Epithelial cell of prostate (primary cell): ENCODE results near the gene CSNK1G3.

Experiments used
- DNase-seq: peaks from one replicate; pipeline ENCODE4 v3.0.0-alpha.2; 2011; ENCODE audit warnings: low read depth, low spot score
- H3K27ac ChIP-seq: fragments of 450-650 bp; 2 replicates; pipeline ENCODE4 v1.5.1; 2017; ENCODE audit warnings: mild to moderate bottlenecking

CSNK1G3 gene

DNA sequence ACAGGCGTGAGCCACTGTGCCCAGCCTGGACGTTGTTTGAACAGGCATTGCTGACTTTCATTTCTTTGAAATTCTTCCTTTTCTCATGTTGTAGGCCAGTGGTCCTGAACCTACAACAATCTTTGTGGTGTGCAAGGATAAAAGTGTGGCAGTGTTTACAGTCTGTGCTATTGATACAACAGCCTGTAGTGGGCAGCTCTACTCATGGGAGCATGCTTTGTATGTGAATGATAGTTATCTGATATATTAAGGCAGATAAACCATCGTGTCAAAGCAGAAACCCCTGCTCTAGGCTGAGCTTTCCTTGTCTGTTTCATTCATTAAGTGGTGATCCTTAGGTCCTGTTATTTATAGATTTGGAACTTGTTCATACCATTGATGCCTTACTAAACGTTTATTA is 42.6 kb downstream of the CSNK1G3 start:
- no peak overlapping the region for H3K27ac ChIP-seq
- DNase-seq = no peak

DNA sequence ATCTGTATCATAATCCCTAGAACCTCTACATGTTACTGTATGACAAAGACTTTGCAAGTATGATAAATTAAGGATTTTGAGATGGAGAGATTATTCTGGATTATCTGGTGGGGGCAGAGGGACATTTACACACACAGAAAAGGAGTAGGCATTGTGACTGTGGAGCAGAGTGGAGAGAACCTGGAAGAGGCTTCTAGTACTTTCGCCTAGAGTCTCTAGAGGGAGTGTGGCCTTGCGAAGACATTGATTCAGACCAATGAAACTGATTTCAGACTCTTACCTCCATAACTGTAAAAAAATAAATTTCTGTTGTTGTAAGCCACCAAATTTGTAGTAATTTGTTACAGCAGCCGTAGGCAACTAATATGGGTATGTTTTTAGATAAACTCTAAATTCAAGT is 45.9 kb downstream of the CSNK1G3 start:
- DNase-seq = no peak
- no peak overlapping the region for H3K27ac ChIP-seq

DNA sequence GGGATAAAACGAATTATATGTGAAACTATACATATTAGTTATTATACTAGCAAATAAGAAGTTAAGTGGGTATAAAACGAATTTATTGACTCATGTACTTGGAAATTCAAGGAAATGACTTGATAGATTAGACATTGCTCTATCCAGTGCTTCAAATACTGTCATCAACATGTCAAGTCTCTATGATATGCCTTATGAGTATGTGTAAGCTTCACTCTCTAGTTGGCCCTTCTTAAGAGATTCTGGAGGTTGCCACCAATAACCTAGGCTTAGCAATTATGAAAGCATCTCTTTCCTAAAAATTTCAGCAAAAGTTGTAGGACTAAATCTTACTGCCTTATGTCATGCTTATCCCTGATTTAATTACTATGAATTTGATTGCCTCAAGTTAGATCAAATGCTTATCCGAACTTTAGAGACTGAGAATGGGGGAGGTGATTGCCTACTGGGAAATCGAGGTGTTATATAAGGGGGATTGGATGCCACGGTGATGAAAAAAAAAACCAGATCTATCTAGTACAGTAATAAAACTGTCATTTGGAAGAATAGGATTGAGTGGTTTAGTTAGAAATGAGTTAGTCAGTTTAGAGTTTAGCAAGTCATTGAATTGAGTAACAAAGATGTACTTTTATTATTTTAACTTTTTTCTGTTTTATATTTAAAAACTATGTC is 46.9 kb downstream of the CSNK1G3 start:
- H3K27ac ChIP-seq = no peak overlapping the region
- no peak for DNase-seq

DNA sequence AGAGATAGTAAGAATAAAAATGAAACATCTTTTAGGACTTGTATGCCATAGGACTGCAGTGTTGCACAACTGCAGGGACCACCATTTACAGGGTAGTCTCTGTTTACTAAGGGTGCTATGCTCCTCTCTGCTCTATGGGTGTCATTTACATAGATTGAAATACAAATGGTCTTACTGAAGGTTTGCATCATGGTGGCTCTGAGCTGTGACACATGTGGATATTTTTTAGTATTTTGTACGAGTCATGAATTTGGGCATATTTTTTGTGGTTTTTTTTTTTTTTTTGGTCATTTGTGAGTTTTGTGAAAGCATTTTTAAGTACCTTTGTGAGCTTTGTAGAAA is 47.4 kb downstream of the CSNK1G3 start:
- DNase-seq = no peak
- no peak overlapping the region for H3K27ac ChIP-seq

DNA sequence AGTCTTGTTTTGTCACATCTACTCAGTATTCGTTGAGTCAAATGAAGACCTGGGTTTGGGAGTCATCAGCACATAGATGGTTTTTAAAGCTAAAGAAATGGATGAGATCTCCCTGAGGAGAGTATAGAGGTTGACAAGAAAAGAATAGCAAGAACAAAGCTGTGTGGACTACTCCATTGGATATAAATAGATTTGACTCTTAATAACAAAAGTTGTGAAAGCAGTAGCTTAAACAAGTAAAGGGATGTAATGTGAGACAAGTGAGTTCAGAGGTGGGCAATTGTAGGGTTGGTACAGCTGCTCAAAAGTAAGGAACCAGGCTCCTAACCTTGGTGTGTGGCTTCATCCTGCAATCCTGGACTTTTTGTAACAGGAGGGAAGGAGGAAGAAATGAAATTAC is 49.3 kb downstream of the CSNK1G3 start:
- no peak for DNase-seq
- no peak overlapping the region for H3K27ac ChIP-seq

DNA sequence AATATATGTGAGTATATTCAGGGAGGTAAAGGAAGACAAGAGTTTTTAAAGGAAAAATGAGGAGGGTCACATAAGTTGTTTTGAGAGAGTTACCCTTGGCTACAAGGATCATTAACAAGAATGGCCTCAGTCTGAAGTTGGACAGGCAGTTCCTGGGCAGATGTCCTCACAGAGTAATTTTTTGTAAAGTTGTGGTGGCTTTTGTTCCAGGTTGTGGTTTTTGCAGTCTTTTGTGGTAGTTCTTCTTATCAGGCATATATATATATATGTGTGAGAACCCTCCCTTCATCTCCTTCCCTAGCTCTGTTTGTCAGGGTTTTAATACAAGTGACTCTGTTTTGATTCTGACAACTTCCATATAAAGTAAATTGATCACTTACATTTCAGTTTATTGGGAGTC is 60.0 kb downstream of the CSNK1G3 start:
- H3K27ac ChIP-seq = no peak overlapping the region
- no peak for DNase-seq

DNA sequence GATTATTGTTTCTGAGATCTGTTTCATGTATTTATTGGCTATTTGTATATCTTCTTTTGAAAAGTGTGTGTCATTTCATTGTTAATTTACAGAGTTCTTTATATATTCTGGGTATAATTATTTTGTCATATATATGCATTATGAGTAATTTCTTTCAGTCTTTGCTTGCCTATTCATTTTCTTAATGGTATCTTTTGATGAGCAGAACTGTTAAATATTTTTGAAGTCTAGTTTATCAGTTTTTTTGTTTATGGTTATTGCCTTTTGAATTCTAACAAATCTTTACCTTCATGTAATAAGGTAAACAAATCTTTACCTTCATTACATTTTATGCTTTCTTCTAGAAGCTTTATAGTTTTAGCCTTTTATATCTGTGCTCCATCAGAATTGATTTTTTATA is 66.4 kb downstream of the CSNK1G3 start:
- no peak for DNase-seq

DNA sequence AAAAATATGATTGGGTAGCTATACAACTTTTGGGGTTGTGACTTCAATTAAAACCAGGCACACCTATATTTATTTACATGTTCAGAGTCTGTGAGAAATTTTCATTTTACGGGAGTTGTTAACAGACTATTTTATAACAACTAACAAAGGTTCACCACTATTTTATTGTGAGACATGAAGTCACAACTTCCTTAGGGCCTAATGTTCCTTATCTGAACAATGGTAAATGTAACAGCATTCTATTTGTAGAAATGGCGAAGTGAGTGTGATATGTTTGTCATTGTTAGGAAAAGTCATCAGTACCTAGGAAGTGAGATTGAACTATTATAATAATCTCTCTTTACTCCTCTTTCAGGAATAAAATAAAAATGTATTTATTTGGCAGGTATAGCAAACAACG is 67.4 kb downstream of the CSNK1G3 start:
- no peak for DNase-seq
- H3K27ac ChIP-seq = no peak overlapping the region

More for the DNA sequence above, 66.4 kb downstream of the CSNK1G3 start:
- H3K27ac ChIP-seq = no peak overlapping the region

DNA sequence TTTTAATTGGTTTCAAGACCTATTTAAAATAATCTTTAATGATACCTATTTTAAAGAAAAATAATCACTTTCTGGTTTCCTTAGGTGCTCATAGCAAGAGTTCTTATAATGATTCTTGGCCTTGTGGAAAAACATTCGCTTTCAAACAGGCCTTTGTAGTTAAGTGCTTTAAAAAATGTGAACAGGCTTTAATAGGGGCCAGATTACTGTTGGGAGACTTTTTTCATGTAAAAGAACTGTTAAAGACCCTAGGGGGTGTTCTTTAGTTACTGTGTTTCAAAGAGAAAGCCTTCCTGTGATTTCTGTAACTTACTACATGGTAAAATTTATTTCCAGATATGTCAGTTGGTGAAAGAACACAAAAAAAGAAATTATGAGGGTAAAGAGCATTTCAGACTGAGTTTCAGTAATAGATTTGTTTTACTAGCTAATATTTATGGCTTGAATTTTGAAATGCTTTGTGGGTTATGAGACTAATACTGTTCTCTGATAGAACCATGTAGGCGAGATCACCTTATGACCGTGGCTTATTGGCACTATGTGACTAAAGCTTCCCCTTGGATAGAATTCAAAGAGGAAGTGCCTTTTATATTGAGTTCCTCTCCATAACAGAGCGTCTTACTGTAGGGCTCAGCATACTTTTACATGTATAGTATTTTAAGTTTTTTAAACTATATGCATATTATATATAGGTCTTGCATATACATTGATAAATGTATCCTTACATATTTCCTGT is 70.7 kb downstream of the CSNK1G3 start:
- H3K27ac ChIP-seq = peak overlapping the region; percentile 13
- no peak for DNase-seq

DNA sequence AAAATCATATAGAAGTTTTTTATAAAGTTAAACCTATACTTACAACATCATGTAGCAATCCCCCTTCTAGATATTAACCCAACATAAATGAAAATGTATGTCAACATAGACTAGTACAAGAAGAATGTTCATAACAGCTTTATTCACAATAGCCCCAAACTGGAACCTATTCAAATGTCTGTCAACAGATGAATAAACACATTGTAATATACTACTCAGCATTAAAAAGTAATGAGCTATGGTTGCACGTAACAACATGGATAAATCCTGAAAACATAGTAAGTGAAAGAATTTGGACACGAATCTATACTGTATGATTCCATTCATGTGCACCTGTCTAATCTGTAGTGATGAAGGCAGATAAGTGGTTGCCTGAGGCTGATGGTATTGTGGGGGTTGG is 73.9 kb downstream of the CSNK1G3 start:
- no peak for DNase-seq
- H3K27ac ChIP-seq = no peak overlapping the region

DNA sequence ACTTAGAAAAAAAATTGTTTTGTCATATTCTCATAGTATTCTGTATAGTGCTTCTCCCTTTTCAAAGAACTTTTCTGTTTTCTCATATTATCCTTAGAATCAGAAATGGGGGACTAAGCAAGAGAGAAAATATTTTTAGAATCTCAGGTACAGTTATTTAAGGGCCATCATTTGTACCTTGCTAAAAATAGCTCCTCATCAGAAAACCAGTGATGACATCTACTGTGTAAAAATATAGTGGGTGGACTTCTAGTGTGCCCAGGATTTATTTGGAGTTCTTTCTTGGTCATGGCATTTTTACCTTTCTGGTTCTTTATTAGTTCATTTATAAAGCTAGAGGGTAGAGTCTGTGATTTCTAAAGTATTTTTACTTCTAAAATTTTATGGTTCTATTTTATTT is 82.5 kb downstream of the CSNK1G3 start:
- H3K27ac ChIP-seq = no peak overlapping the region
- no peak for DNase-seq

DNA sequence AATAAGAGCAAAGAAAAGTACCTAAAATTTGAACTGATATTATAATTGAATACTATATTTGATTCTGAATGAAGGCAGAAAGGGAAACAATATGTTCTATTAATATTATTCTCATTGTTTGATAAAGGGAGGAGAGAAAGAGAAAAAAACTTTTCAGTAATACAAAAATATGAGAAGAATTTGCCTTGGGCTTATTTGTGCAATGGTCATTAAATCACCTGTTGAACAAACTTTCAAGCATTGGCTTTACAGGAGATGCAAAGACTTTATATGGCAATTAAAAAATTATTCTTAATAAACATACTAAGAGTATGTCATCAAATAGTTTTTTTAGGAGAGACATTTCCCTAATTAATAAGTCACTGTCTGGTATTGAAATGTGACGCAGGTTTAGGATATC is 85.0 kb downstream of the CSNK1G3 start:
- no peak for DNase-seq

DNA sequence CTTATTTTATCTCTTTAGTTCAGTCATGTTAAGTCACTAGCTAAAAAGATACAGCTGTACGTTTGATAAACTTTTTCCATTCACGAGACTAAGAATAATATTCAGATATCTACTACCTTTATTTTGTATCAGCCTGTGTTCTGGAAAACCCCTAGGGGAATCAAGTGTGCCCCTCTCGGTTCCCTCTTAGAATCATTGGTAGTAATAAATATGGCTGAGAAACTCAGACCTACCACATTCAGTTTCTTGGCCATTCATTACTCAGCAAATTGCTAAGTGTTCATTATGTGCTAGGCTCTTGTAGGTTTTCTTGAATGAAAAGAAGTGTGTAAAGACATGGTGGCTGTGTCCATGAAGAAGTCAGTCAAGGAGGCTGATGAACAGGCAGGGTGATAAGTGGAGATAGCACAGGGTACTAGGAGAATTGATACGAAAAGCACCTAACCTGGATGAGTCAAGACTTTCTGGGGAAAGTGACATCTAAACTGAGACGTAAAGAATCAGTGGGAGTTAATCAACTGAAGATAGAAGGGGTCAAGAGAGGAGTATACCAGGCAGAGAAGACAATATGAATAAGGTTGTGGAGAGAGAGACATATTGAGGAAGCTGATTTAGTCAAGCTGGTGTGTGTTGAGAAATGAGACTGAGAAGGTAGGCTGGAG is 86.2 kb downstream of the CSNK1G3 start:
- no peak for DNase-seq

More for the DNA sequence above, 85.0 kb downstream of the CSNK1G3 start:
- H3K27ac ChIP-seq = no peak overlapping the region

DNA sequence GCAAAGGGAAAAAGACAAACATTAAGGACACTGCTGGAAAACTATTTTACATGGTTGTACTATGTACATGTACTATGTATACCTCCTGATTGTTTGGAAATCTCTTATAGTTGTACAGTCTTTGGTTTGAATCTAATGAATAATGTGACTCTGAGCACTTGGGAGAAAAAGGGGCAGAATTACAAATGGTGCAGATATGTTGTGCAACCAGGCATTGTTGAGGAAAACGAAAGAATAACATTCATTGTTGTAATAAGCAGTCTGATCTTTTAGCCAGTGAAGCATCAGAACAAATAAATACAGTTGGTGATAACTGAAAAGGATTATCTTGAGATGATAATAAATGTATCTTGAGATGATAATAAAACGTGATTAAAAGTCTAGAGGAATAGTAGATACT is 87.2 kb downstream of the CSNK1G3 start:
- DNase-seq = no peak
- H3K27ac ChIP-seq = no peak overlapping the region

More for the DNA sequence above, 86.2 kb downstream of the CSNK1G3 start:
- H3K27ac ChIP-seq = no peak overlapping the region

DNA sequence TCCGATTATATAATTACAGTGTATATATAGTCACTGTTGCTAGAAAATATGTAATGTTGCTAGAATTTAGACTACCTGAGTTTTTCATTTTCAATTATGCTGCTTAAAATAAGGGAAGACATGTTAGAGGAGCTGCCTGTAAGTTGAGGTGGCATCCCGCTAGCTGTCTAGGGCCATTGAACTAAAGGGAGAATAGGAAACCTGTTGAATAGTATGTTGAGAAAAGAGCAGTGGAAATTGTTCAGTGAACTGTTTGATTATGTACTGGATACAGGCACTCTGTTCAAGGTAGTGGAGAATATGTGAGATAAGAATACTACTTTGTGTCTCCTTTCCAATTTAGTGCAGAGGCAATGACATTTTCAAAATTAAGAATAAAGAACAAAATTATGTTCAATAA is 89.6 kb downstream of the CSNK1G3 start:
- DNase-seq = no peak
- H3K27ac ChIP-seq = no peak overlapping the region

DNA sequence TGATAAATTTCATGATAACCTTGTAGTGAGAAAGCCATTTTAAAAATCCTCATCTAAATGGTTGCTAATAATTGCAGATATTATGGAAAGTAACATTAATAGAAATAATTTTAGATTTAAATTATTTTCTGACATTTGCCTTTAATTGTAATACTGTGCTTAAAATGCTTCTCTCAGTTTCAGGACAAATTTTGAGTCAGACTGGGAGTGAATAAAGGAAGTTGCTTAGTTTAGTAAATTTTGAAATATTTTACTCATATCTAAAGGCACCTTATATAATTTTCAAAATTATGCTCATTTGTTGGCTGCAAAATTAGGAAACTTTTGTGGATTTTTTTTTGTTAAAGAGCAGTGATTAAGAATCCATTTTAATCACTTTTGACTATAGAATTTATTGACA is 93.8 kb downstream of the CSNK1G3 start:
- no peak for DNase-seq
- H3K27ac ChIP-seq = no peak overlapping the region

DNA sequence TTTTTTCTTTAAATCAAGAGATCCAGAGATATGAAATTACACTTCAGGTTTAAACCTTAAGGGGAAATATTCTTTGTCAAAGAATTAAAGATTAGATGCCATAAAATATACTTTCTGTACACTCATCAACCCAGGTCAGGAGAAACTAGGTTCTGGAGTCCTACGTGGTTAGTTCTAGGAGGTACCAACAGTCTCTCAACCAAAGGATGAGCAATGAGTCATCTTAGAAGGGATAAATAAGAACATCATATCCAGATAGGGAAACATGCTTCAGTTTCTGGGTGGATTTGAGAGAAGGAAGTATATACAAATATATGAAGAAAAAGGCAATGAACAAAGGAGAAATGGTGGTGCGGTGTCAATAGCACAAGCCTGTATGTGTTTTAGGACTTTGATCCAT is 98.2 kb downstream of the CSNK1G3 start:
- no peak for DNase-seq

DNA sequence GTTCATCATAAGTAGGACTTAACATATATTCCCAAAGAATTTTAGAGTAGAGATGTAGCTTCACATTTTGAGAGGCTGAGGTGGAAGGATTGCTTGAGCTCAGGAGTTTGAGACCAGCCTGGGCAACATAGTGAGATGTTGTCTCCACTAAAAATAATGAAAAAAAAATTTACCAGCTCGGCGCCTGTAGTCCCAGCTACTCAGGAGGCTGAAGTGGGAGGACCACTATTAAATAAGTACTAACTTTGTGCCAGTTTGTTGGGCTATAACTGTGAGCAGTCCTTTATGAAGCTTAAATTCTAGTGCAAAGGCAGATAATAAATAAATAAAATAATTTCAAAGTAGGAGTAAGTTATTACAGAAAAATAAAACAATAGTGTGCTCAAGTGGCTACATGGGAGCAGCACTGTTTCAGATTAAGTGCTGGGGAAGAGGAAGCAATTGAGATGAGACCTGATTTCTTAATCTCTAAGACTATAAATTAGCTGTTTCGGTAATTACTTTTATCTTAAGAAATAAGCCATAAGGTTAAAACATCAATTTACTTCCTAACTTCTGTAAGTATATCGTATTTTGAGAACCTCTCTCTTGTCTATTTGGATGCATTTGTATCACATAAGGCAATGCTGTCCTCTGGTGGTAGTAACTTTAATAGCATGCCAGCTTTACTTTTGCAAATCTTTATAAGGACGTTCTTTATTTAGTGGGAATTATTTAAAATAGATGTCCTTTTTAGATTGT is 98.9 kb downstream of the CSNK1G3 start:
- H3K27ac ChIP-seq = no peak overlapping the region
- peak; percentile 1 for DNase-seq

More for the DNA sequence above, 98.2 kb downstream of the CSNK1G3 start:
- H3K27ac ChIP-seq = no peak overlapping the region

DNA sequence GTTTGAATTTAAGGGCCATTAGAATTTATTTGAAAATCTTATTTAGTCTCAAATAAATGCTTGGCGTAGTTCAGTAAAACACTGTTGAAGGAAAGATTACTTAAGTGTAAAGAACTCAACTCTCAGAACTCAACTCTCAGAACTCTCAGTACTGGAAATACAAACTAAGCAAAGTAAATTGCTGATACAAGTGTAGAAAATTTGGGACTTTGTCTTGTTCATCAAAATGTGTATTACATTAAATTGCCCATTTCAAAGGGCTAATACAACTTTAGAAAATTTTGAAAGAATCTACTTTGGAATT is 99.4 kb downstream of the CSNK1G3 start:
- H3K27ac ChIP-seq = no peak overlapping the region
- DNase-seq = no peak

DNA sequence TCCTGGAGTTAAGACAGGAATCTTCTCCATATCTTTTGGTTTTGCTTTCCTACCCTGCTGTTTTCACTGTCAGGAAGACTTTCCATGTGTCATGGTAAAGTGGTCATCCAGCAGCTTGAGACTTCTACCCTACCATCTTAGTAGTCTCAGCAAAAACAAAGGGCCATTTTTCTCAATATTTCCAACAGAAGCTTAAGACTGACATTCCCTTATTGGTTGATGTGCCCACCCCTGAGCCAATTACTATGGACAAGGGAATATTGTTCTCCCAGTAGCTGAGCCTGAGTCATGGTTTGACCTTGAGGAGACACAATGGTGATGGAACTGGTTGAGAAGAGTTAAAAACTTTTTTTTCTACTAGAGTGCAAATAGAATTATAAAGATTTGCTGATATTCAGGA is 105.6 kb downstream of the CSNK1G3 start:
- no peak for DNase-seq
- no peak overlapping the region for H3K27ac ChIP-seq

DNA sequence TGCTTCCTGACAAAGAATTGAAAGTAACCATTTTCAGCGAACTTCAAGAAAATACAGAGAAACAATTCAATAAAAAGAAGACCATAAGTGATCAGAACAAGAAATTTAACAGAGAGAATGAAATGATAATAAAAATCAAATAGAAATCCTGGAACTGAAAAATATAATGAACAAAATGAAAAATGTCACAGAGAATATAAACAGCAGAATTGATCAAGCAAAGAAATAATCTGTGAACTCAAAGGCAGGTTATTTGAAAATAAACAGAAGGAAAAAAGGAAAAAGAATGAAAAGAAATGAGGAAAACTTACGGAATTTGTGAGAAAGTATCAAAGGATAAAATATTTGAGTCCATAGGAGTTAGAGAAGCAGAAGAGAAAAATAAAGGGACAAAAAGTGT is 114.1 kb downstream of the CSNK1G3 start:
- no peak for DNase-seq
- H3K27ac ChIP-seq = no peak overlapping the region
